GM19468 (cell line): ENCODE measurements around the gene MYPOP.

ENCODE experiments used
- ATAC-seq: cut with Tn5 transposase; IDR thresholded peaks from one replicate; pipeline ENCODE4 v1.9.1; 2021; ENCODE audit warnings: mild to moderate bottlenecking, moderate library complexity, moderate number of reproducible peaks; ENCODE audit not compliant: unreplicated experiment; ENCODE audit errors: extremely low read depth

MYPOP gene

GRCh38 chr19:45866400-45867176 lies 35.8 kb downstream of the MYPOP start:
- ATAC-seq: no peak

GRCh38 chr19:45865269-45865948 lies 37.0 kb downstream of the MYPOP start:
- no peak for ATAC-seq

- no peak for ATAC-seq
Measured at GRCh38 chr19:45864629-45865082, 37.8 kb downstream of the MYPOP start.

- ATAC-seq: peak; percentile 30
Measured at GRCh38 chr19:45863840-45864628, 38.4 kb downstream of the MYPOP start, which contains the start of gene FOXA3. TSS of gene FOXA3 (plus strand) at chr19:45864326. CDS start at chr19:45864457, 131 bp downstream.

- no peak for ATAC-seq
Measured at GRCh38 chr19:45863335-45863839, 39.0 kb downstream of the MYPOP start.

GRCh38 chr19:45862564-45863334 lies 39.7 kb downstream of the MYPOP start, which contains the start of gene SYMPK:
TSS of gene SYMPK (minus strand) at chr19:45863147. CDS start at chr19:45854495, 8,652 bp downstream.
- peak; percentile 61 for ATAC-seq

- no peak for ATAC-seq
Measured at GRCh38 chr19:45862271-45862563, 40.2 kb downstream of the MYPOP start.

GRCh38 chr19:45860359-45861259 lies 41.8 kb downstream of the MYPOP start:
- ATAC-seq: no peak

GRCh38 chr19:45854167-45854778 lies 48.1 kb downstream of the MYPOP start:
- no peak for ATAC-seq

GRCh38 chr19:45852983-45853382 lies 49.4 kb downstream of the MYPOP start:
- ATAC-seq: no peak

- no peak for ATAC-seq
Measured at GRCh38 chr19:45852145-45852750, 50.2 kb downstream of the MYPOP start.

GRCh38 chr19:45848922-45849321 lies 53.5 kb downstream of the MYPOP start:
- ATAC-seq: no peak

- no peak for ATAC-seq
Measured at GRCh38 chr19:45847663-45848062, 54.8 kb downstream of the MYPOP start.

GRCh38 chr19:45842198-45842597 lies 60.2 kb downstream of the MYPOP start:
- ATAC-seq: no peak
